ENCODE data around the gene ABCA4. TPM values are rescaled to one million over a fixed set of nuclear protein-coding genes. Genes with fewer than 3 reads are reported as not detected.

ABCA4 gene
- total and polyA plus RNA-seq, 2 of the 8 experiments (the other 6 are each of a cell fraction or from before 2014, with no cell fraction given) = 0.06 TPM; not detected in 1

DNA sequence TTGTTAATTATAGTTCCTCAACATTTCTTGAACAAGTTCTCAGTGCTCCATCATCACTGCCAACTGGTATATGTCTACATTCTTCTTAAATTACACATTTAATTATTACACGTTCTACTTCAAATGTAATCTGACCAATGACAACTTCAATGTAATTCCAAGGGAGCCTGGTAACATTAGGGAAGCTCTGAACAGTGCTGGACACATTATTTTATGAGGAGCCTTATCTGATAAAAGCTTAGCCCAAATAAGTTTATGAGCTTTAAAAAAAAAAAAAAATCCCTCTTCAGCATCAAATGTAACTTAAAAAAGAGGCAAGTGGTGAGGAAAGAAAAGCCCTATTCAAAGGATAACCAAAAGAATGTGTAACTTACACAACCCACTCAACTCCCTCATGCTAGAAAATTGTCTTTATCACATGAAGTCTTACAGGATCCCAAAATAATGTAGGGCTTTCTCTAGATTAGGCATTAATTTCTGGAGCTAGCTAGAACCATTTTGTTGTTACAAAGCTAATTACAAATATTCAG is 35.2 kb upstream of the ABCA4 start:
- no peak overlapping the region for H2AK5ac ChIP-seq (ENCODE audit: low read depth, low read length)
- no peak overlapping the region for H3K56ac ChIP-seq (replicated peaks; ENCODE audit: insufficient read length, low read depth, low read length)
- CTCF ChIA-PET (ENCODE audit: partially characterized antibody) = no interaction called here
- H3K27me3 ChIP-seq (replicated peaks in 1 of 4; ENCODE audit: control insufficient read depth in 3 of 4, extremely low read depth in 1 of 4, insufficient read depth in 3 of 4, low read length in 3 of 4) = no peaks in the 10 kb centered on the region
- H4K91ac ChIP-seq (replicated peaks; ENCODE audit: insufficient read length, low read length) = no peak overlapping the region
- H3K4me3 ChIP-seq (ENCODE audit: extremely low read depth in 1 of 4, insufficient read depth in 2 of 4, low read depth in 3 of 4, low read length in 4 of 4) = no peak overlapping the region
- no peaks in the 10 kb centered on the region for H3K79me1 ChIP-seq (ENCODE audit: low read depth, low read length)
- no peak overlapping the region for H4K8ac ChIP-seq (ENCODE audit: extremely low read depth, insufficient read depth, low read length)
- H2BK5ac ChIP-seq (ENCODE audit: low read depth, low read length) = no peak overlapping the region
- no peak overlapping the region for H2AFZ ChIP-seq (ENCODE audit: low read length)
- no peak for DNase-seq (ENCODE audit: low read depth in 1 of 2, low spot score in 2 of 2)
- 90 to 100% methylated on average over 1 of the region's 1 CpG for WGBS, 2 experiments (ENCODE audit: extremely low coverage in 1 of 2, insufficient coverage in 1 of 2, insufficient read length in 1 of 2, insufficient replicate concordance in 2 of 2, low coverage in 1 of 2, low lambda C conversion rate in 2 of 2, missing lambda C conversion rate in 1 of 2)
- POLR2A ChIA-PET (ENCODE audit: partially characterized antibody) = no interaction called here
- no peak overlapping the region for H3K23ac ChIP-seq (ENCODE audit: insufficient read length)
- no peak overlapping the region for H2BK120ac ChIP-seq (replicated peaks; ENCODE audit: low read depth, low read length)
- H2BK15ac ChIP-seq (ENCODE audit: low read length) = no peak overlapping the region
- no peak overlapping the region for H3K4me2 ChIP-seq (ENCODE audit: insufficient read depth in 1 of 2, low read depth in 2 of 2, low read length in 2 of 2)
- no peak for FAIRE-seq
- H3K79me2 ChIP-seq (ENCODE audit: control insufficient read depth in 1 of 2, insufficient read depth in 2 of 2, low read length in 2 of 2) = no peaks in the 10 kb centered on the region
- H3K4me1 ChIP-seq (replicated peaks in 1 of 4; ENCODE audit: control insufficient read depth in 3 of 4, insufficient read depth in 4 of 4, low read length in 3 of 4) = peaks cover 0 to 3% (median 0%) of the 10 kb centered on the region in 4 experiments; a peak in 1 of 7 replicates
- no peak overlapping the region for H3K9ac ChIP-seq (replicated peaks in 1 of 4; ENCODE audit: extremely low read depth in 1 of 4, low read depth in 3 of 4, low read length in 3 of 4)
- H2BK20ac ChIP-seq (ENCODE audit: low read length) = no peak overlapping the region
- no peaks in the 10 kb centered on the region for H4K20me1 ChIP-seq (replicated peaks in 1 of 2; ENCODE audit: control insufficient read depth in 1 of 2, insufficient read depth in 2 of 2, low read length in 2 of 2)
- no peak overlapping the region for H3K14ac ChIP-seq (ENCODE audit: insufficient read length)
- H3K9me3 ChIP-seq (ENCODE audit: insufficient read depth in 2 of 2, low read depth in 1 of 2, low read length in 1 of 2) = no peaks in the 10 kb centered on the region
- H3K4ac ChIP-seq (replicated peaks; ENCODE audit: insufficient read length, low read depth, low read length) = no peak overlapping the region
- H2BK12ac ChIP-seq (ENCODE audit: low read depth, low read length) = no peak overlapping the region
- no peaks in the 10 kb centered on the region for H3K23me2 ChIP-seq (ENCODE audit: low read depth, low read length)
- H3K36me3 ChIP-seq (ENCODE audit: control insufficient read depth in 2 of 4, insufficient read depth in 4 of 4, low read length in 3 of 4) = no peaks in the 10 kb centered on the region
- no peak overlapping the region for H3K27ac ChIP-seq (ENCODE audit: low read depth, low read length)
- no peak overlapping the region for H4K5ac ChIP-seq (ENCODE audit: insufficient read length, low read depth, low read length)
- no peak overlapping the region for H3K18ac ChIP-seq (ENCODE audit: extremely low read depth, low read length)
- no peak for TF ChIP-seq BRCA1 (IDR thresholded peaks at IDR 0.05; ENCODE audit: low read depth, low read length)
- TF ChIP-seq TAF7 (optimal IDR thresholded peaks at IDR 0.05; ENCODE audit: borderline replicate concordance, low read depth, low read length) = no peak
- TF ChIP-seq SIRT6 (IDR thresholded peaks at IDR 0.05; ENCODE audit: low read length) = no peak
- no peak for TF ChIP-seq KDM1A (IDR thresholded peaks at IDR 0.05; ENCODE audit: borderline replicate concordance, low read length)
- TF ChIP-seq GTF2F1 (IDR thresholded peaks at IDR 0.05; ENCODE audit: borderline replicate concordance, low read depth, low read length) = no peak
- TF ChIP-seq POLR2A (IDR thresholded peaks at IDR 0.05; ENCODE audit: control extremely low read depth in 1 of 2, low read depth in 2 of 2, low read length in 2 of 2) = no peak
- no peak for TF ChIP-seq HDAC2 (IDR thresholded peaks at IDR 0.05; ENCODE audit: borderline replicate concordance in 1 of 2, low read depth in 2 of 2, low read length in 2 of 2)
- TF ChIP-seq E2F6 (IDR thresholded peaks at IDR 0.05) = no peak
- no peak for TF ChIP-seq ASH2L (IDR thresholded peaks at IDR 0.05; ENCODE audit: low read length)
- no peak for TF ChIP-seq EGR1 (IDR thresholded peaks at IDR 0.05; ENCODE audit: borderline replicate concordance, low read depth, low read length)
- TF ChIP-seq RNF2 (IDR thresholded peaks at IDR 0.05; ENCODE audit: borderline replicate concordance, low read depth, low read length, missing control alignments, poor library complexity, severe bottlenecking) = no peak
- no peak for TF ChIP-seq FOSL1 (IDR thresholded peaks at IDR 0.05; ENCODE audit: insufficient read depth, low read depth, low read length)
- TF ChIP-seq RBBP5 (IDR thresholded peaks at IDR 0.05; ENCODE audit: borderline replicate concordance, low read depth, low read length) = no peak
- no peak for TF ChIP-seq CHD1 (IDR thresholded peaks at IDR 0.05; ENCODE audit: low read depth, low read length)
